Esophagus muscularis mucosa (tissue), 4 donors: Measurements from ENCODE around the gene PLXDC1. TPM values are rescaled to one million over a fixed set of nuclear protein-coding genes. Genes with fewer than 3 reads are reported as not detected.
"Not testable (repeated sequence)": the region's sequence is repeated elsewhere in the genome, so short reads cannot be mapped to it uniquely, and the experiment has no call there.

Source experiments
- DNase-seq: peaks from one replicate; pipeline ENCODE4 v3.0.0-alpha.2; 2017; ENCODE audit errors: extremely low spot score
- H3K27ac ChIP-seq, 4 donors: fragments of 200-600 bp; sonication (generic); replicated peaks in 1 of 4; 1 replicate in 3 of 4; 2 replicates in 1 of 4; pipeline ENCODE4 v1.5.1; 2016 to 2019; ENCODE audit warnings: mild to moderate bottlenecking in 1 of 4
- H3K27me3 ChIP-seq, 4 donors: fragments of 200-600 bp; sonication (generic); one replicate each; pipeline versions ENCODE4 v1.5.1 to v1.6.0; 2016 to 2019
- H3K36me3 ChIP-seq, 4 donors: fragments of 200-600 bp; sonication (generic); one replicate each; pipeline ENCODE4 v1.5.1; 2016 to 2019
- H3K4me1 ChIP-seq, 4 donors: fragments of 200-600 bp; sonication (generic); one replicate each; pipeline ENCODE4 v1.5.1; 2016 to 2019
- H3K4me3 ChIP-seq, 4 donors: fragments of 200-600 bp; sonication (generic); 1 replicate in 2 of 4; 2 replicates in 2 of 4; pipeline ENCODE4 v1.5.1; 2016 to 2019; ENCODE audit warnings: mild to moderate bottlenecking in 4 of 4, moderate library complexity in 1 of 4
- H3K9me3 ChIP-seq, 4 donors: fragments of 200-600 bp; sonication (generic); 1 replicate in 3 of 4; 2 replicates in 1 of 4; pipeline ENCODE4 v1.5.1; 2016 to 2019
- CTCF ChIP-seq, 3 experiments: fragments of 200-600 bp in 2 of 3; fragments of 450-650 bp in 1 of 3; sonication (generic) in 2 of 3; IDR thresholded peaks; one replicate each; pipeline ENCODE4 v1.5.1; 2017 to 2019; ENCODE audit warnings: antibody characterized with exemption in 3 of 3, mild to moderate bottlenecking in 2 of 3, moderate library complexity in 1 of 3
- EP300 ChIP-seq: sonication (generic); formaldehyde crosslinking; IDR thresholded peaks from one replicate; pipeline ENCODE4 v1.6.1; 2017; ENCODE audit warnings: antibody characterized with exemption
- POLR2A ChIP-seq: fragments of 450-650 bp; IDR thresholded peaks from one replicate; pipeline ENCODE4 v1.6.1; 2017; ENCODE audit warnings: antibody characterized with exemption, moderate library complexity, mild to moderate bottlenecking, low read depth
- POLR2AphosphoS5 ChIP-seq, 2 donors: sonication (generic); formaldehyde crosslinking; IDR thresholded peaks; one replicate each; pipeline ENCODE4 v1.6.1; 2017; ENCODE audit warnings: antibody characterized with exemption in 2 of 2
- WGBS: methylation state at CpG from one replicate; pipeline ENCODE4 v1.1.5; 2018; 5-methylcytosine and 5-hydroxymethylcytosine counted together
- intact Hi-C: fragments of 100-400 bp; cut with DNase I; formaldehyde crosslinking; loops from one replicate; pipeline ENCODE4 v1.15.1; 2023
- total RNA-seq, 4 donors: library from RNA; depleted of rRNA; stranded (reverse); fragments of >200 nt; gene quantifications; one replicate each; pipeline versions ENCODE4 v1.1.0 to v1.2.1, GENCODE V29; 2016

Gene PLXDC1
- total RNA-seq, 4 donors from 2014 or later, result 7.5 to 17.0 (median 11.0) TPM

- Histone ChIP-seq H3K27me3 (no peaks in the 10 kb centered on the region), H3K36me3 (no peaks in the 10 kb centered on the region), H3K4me1 (peaks cover 0 to 16% (median 12%) of the 10 kb centered on the region in 4 donors), H3K27ac (no peak overlapping the region), H3K9me3 (no peaks in the 10 kb centered on the region), H3K4me3 (no peak overlapping the region)
- no peak for DNase-seq
- TF ChIP-seq CTCF (IDR thresholded peaks at IDR 0.05), result no peak
- TF ChIP-seq EP300, result no peak
- TF ChIP-seq POLR2AphosphoS5 (IDR thresholded peaks at IDR 0.05), result no peak
- no peak for TF ChIP-seq POLR2A
- intact Hi-C loops, result no loop called here
- 88% methylated on average over 3 of the region's 3 CpGs for WGBS
Observed at GRCh38 chr17:39130205-39130604, 21.2 kb downstream of the PLXDC1 start.

- H3K36me3 ChIP-seq, H3K27ac ChIP-seq, H3K27me3 ChIP-seq, H3K4me3 ChIP-seq, intact Hi-C loops, DNase-seq, H3K9me3 ChIP-seq: not testable (repeated sequence)
- 85% methylated on average over 6 of the region's 6 CpGs for WGBS
- peaks cover 0 to 16% (median 12%) of the 10 kb centered on the region in 4 donors for H3K4me1 ChIP-seq
Observed at GRCh38 chr17:39129544-39129943, 21.9 kb downstream of the PLXDC1 start.

- H3K36me3 ChIP-seq, result no peaks in the 10 kb centered on the region
- no peak overlapping the region for H3K27ac ChIP-seq
- intact Hi-C loops, result no loop called here
- WGBS, result 53% methylated on average over 6 of the region's 6 CpGs
- TF ChIP-seq EP300, result no peak
- no peak for TF ChIP-seq CTCF (IDR thresholded peaks at IDR 0.05)
- no peaks in the 10 kb centered on the region for H3K9me3 ChIP-seq
- DNase-seq, result no peak
- H3K4me3 ChIP-seq, result no peak overlapping the region
- peaks cover 0 to 3% (median under 1%) of the 10 kb centered on the region in 4 donors for H3K4me1 ChIP-seq
- H3K27me3 ChIP-seq, result no peaks in the 10 kb centered on the region
Observed at GRCh38 chr17:39126436-39126835, 25.0 kb downstream of the PLXDC1 start.

GRCh38 chr17:39125143-39125875, 26.1 kb downstream of the PLXDC1 start:
- Histone ChIP-seq H3K9me3 (no peaks in the 10 kb centered on the region), H3K4me1 (no peaks in the 10 kb centered on the region), H3K4me3 (no peak overlapping the region), H3K27me3 (no peaks in the 10 kb centered on the region), H3K27ac (no peak overlapping the region), H3K36me3 (no peaks in the 10 kb centered on the region)
- intact Hi-C loops, result no loop called here
- no peak for DNase-seq
- 95% methylated on average over 2 of the region's 2 CpGs for WGBS
- TF ChIP-seq POLR2A, result no peak
- TF ChIP-seq EP300, result no peak
- no peak for TF ChIP-seq POLR2AphosphoS5 (IDR thresholded peaks at IDR 0.05)
- no peak for TF ChIP-seq CTCF (IDR thresholded peaks at IDR 0.05)

GRCh38 chr17:39123627-39124026, 27.8 kb downstream of the PLXDC1 start:
- no peaks in the 10 kb centered on the region for H3K9me3 ChIP-seq
- H3K27ac ChIP-seq, result no peak overlapping the region
- TF ChIP-seq POLR2AphosphoS5 (IDR thresholded peaks at IDR 0.05) (no peak), POLR2A (no peak), CTCF (IDR thresholded peaks at IDR 0.05) (no peak), EP300 (no peak)
- H3K36me3 ChIP-seq, result no peaks in the 10 kb centered on the region
- no peak for DNase-seq
- no peaks in the 10 kb centered on the region for H3K4me1 ChIP-seq
- H3K4me3 ChIP-seq, result no peak overlapping the region
- WGBS, result 77% methylated on average over 9 of the region's 9 CpGs
- intact Hi-C loops, result no loop called here
- no peaks in the 10 kb centered on the region for H3K27me3 ChIP-seq
